Body of pancreas (tissue), 4 donors: ENCODE data around the gene DNAH5. TPM values are rescaled to one million over a fixed set of nuclear protein-coding genes. Genes with fewer than 3 reads are reported as not detected.

Experiments used
- ATAC-seq: fragments of 150-250 bp; one replicate; pipeline ENCODE4 v1.9.1; 2016
- DNase-seq, 4 donors: peaks; one replicate each; pipeline ENCODE4 v3.0.0-alpha.2; 2019
- H3K27ac ChIP-seq, 4 donors: fragments of 200-600 bp; sonication (generic); 1 replicate in 3 of 4; 2 replicates in 1 of 4; pipeline versions ENCODE4 v1.5.1 to v1.6.1; 2016 to 2019; ENCODE audit warnings: mild to moderate bottlenecking in 1 of 4, mixed read lengths in 1 of 4, moderate library complexity in 1 of 4
- H3K27me3 ChIP-seq, 2 donors: fragments of 200-600 bp; sonication (generic); one replicate each; pipeline ENCODE4 v1.6.0; 2016; ENCODE audit warnings: mild to moderate bottlenecking in 1 of 2
- H3K36me3 ChIP-seq, 2 donors: fragments of 200-600 bp; sonication (generic); replicated peaks in 1 of 2; 2 replicates each; pipeline ENCODE4 v1.5.1; 2016; ENCODE audit warnings: low read depth in 2 of 2; ENCODE audit not compliant: insufficient read depth in 1 of 2
- H3K4me1 ChIP-seq: fragments of 200-600 bp; sonication (generic); one replicate; pipeline ENCODE4 v1.6.0; 2016
- H3K4me3 ChIP-seq, 2 donors: fragments of 200-600 bp; sonication (generic); 1 replicate in 1 of 2; 2 replicates in 1 of 2; pipeline ENCODE4 v1.5.1; 2016 to 2019
- H3K9me3 ChIP-seq, 3 donors: fragments of 200-600 bp; sonication (generic); 1 replicate in 2 of 3; 2 replicates in 1 of 3; pipeline ENCODE4 v1.5.1; 2016
- CTCF ChIP-seq, 7 experiments: fragments of 450-650 bp in 4 of 7; fragments of 200-600 bp in 3 of 7; sonication (generic) in 3 of 7; IDR thresholded peaks; one replicate each; pipeline ENCODE4 v1.5.1; 2016 to 2019; ENCODE audit warnings: antibody characterized with exemption in 7 of 7
- POLR2A ChIP-seq, 3 donors: fragments of 450-650 bp; IDR thresholded peaks; one replicate each; pipeline ENCODE4 v1.6.1; 2016; ENCODE audit warnings: antibody characterized with exemption in 3 of 3, mild to moderate bottlenecking in 2 of 3
- WGBS, 2 donors: methylation state at CpG; one replicate each; pipeline ENCODE4 v1.1.5; 2017; 5-methylcytosine and 5-hydroxymethylcytosine counted together
- intact Hi-C: fragments of 100-400 bp; cut with DNase I; formaldehyde crosslinking; loops from one replicate; pipeline ENCODE4 v1.15.1; 2023
- total RNA-seq, 2 donors: library from RNA; depleted of rRNA; stranded (reverse); fragments of >200 nt; gene quantifications; one replicate each; pipeline ENCODE4 v1.1.0, GENCODE V29; 2016

DNAH5 gene
- total RNA-seq, 2 donors from 2014 or later, result 0.99 to 2.6 TPM

GRCh38 chr5:13910637-13911288 lies 33.7 kb downstream of the DNAH5 start:
- Histone ChIP-seq H3K9me3 (no peaks in the 10 kb centered on the region), H3K27ac (no peak overlapping the region), H3K4me1 (no peaks in the 10 kb centered on the region), H3K27me3 (no peaks in the 10 kb centered on the region), H3K36me3 (no peaks in the 10 kb centered on the region), H3K4me3 (no peak overlapping the region)
- intact Hi-C loops, result no loop called here
- TF ChIP-seq CTCF (IDR thresholded peaks at IDR 0.05) (no peak), POLR2A (IDR thresholded peaks at IDR 0.05) (no peak)
- ATAC-seq, result no peak
- DNase-seq, result no peak
- WGBS, 2 donors, result 70% methylated on average over 12 to 13 of the region's 13 CpGs

- 57 to 59% methylated on average over 2 of the region's 2 CpGs for WGBS, 2 donors
- ATAC-seq, result no peak
- no peak for DNase-seq
- H3K27me3 ChIP-seq, result no peaks in the 10 kb centered on the region
- no peaks in the 10 kb centered on the region for H3K36me3 ChIP-seq
- no peaks in the 10 kb centered on the region for H3K9me3 ChIP-seq
- no peak overlapping the region for H3K4me3 ChIP-seq
- no peak overlapping the region for H3K27ac ChIP-seq
- no peak for TF ChIP-seq POLR2A (IDR thresholded peaks at IDR 0.05)
- TF ChIP-seq CTCF (IDR thresholded peaks at IDR 0.05), result no peak
- no peaks in the 10 kb centered on the region for H3K4me1 ChIP-seq
- intact Hi-C loops, result no loop called here
These were observed 34.3 kb downstream of the DNAH5 start for GRCh38 chr5:13910201-13910600.

GRCh38 chr5:13909271-13909670 lies 35.2 kb downstream of the DNAH5 start:
- intact Hi-C loops, result no loop called here
- DNase-seq (no peak), ATAC-seq (no peak)
- no peaks in the 10 kb centered on the region for H3K4me1 ChIP-seq
- no peaks in the 10 kb centered on the region for H3K9me3 ChIP-seq
- WGBS, 2 donors, result 58 to 75% methylated on average over 1 of the region's 1 CpG
- no peaks in the 10 kb centered on the region for H3K36me3 ChIP-seq
- H3K27me3 ChIP-seq, result no peaks in the 10 kb centered on the region
- no peak overlapping the region for H3K4me3 ChIP-seq
- no peak overlapping the region for H3K27ac ChIP-seq
- TF ChIP-seq POLR2A (IDR thresholded peaks at IDR 0.05) (no peak), CTCF (IDR thresholded peaks at IDR 0.05) (no peak)

GRCh38 chr5:13898569-13898968 lies 45.9 kb downstream of the DNAH5 start:
- 56 to 77% methylated on average over 6 of the region's 6 CpGs for WGBS, 2 donors
- Histone ChIP-seq H3K27me3 (no peaks in the 10 kb centered on the region), H3K36me3 (no peaks in the 10 kb centered on the region), H3K27ac (no peak overlapping the region), H3K4me1 (no peaks in the 10 kb centered on the region), H3K9me3 (no peaks in the 10 kb centered on the region), H3K4me3 (no peak overlapping the region)
- ATAC-seq (no peak), DNase-seq (no peak)
- TF ChIP-seq CTCF (IDR thresholded peaks at IDR 0.05) (no peak), POLR2A (IDR thresholded peaks at IDR 0.05) (no peak)
- intact Hi-C loops, result no loop called here

GRCh38 chr5:13878357-13878756 lies 66.1 kb downstream of the DNAH5 start:
- intact Hi-C loops, result no loop called here
- no peak overlapping the region for H3K4me3 ChIP-seq
- DNase-seq (no peak), ATAC-seq (no peak)
- H3K27me3 ChIP-seq, result no peaks in the 10 kb centered on the region
- H3K4me1 ChIP-seq, result no peaks in the 10 kb centered on the region
- no peak overlapping the region for H3K27ac ChIP-seq
- 70 to 72% methylated on average over 4 of the region's 4 CpGs for WGBS, 2 donors
- H3K9me3 ChIP-seq, result no peaks in the 10 kb centered on the region
- no peaks in the 10 kb centered on the region for H3K36me3 ChIP-seq
- TF ChIP-seq POLR2A (IDR thresholded peaks at IDR 0.05) (no peak), CTCF (IDR thresholded peaks at IDR 0.05) (no peak)
